Endothelial cell of hepatic sinusoid (primary cell): ENCODE results near the gene HSD17B3.
"Not testable (repeated sequence)": the region's sequence is repeated elsewhere in the genome, so short reads cannot be mapped to it uniquely, and the experiment has no call there.

Experiments used
- in situ Hi-C: cut with HindIII; loops from 2 replicates; pipeline ENCODE4 v1.10.0; 2017; ENCODE audit warnings: low sequenced_read_pairs

Gene HSD17B3

GRCh38 chr9:96302021-96302420, at the start of gene HSD17B3:
Gene HSD17B3, minus strand, starts transcription at chr9:96302176. Its CDS starts 72 bp downstream, at chr9:96302104.
- in situ Hi-C loops: no loop called here

DNA sequence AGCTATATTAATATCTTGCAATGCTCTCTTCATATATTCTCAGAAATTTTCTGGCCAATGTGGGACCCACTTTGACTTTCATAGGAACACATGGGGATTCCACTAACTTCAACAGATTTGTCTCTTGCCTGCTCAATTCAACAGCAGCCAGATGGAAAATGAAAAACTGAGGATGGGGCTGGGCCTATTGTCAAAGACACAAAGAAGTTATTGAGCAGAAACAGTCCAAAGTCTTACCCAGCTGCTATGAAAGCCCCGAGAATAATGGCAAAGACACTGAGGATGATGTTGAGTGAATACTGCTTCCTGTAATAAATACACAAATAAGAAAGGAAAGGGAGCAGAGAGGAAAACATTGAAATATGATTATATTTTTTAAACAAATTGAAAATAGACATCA, 48.9 kb upstream of the HSD17B3 start:
- in situ Hi-C loops: no loop called here

GRCh38 chr9:96348261-96348660, 46.3 kb upstream of the HSD17B3 start:
- in situ Hi-C loops: no loop called here

- in situ Hi-C loops: no loop called here
Measured at GRCh38 chr9:96345551-96345950, 43.6 kb upstream of the HSD17B3 start.

GRCh38 chr9:96344458-96345180, 42.6 kb upstream of the HSD17B3 start:
- in situ Hi-C loops: no loop called here

DNA sequence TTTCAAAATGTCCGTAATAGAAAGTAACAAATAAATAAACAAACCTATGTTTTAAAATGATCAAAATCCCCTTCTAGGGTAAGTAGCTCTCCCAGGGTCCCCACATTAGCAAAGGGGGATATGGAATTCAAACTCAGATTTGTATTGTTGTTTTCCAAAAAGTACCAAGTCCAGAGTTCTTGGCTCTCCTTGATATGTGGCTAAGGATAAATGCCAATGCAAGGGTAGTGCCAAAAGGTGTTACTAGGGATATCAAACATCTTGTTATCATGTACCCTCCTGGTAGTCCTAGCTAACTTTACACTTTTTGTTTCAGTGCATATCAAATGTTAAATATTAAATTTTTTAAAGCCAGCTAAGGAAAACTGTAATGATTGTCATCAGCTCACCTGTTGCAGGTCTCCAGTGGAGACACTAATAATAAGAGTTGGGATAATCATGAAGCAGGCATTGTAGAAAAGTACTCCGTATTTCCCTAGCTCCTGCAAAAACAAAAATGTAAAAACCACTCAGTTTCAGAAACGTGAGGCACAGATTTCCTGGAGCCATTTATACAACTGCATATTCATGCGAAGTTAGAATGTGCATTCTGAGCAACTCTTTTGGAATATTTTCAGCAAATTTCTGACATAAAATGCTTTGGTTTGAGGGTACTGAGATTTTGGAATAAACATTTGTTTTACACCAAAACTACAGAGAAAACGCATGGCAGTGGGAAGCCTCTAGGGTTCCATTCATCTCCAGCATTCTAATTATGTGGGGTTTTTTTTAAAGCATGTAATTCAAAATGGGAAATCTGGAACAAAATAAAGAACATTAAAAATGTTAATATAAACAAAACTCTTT, 41.8 kb upstream of the HSD17B3 start:
- in situ Hi-C loops: no loop called here

GRCh38 chr9:96342571-96343245, 40.7 kb upstream of the HSD17B3 start:
- in situ Hi-C loops: no loop called here

- in situ Hi-C loops: no loop called here
Measured at GRCh38 chr9:96340707-96341106, 38.7 kb upstream of the HSD17B3 start.

GRCh38 chr9:96338299-96338698, 36.3 kb upstream of the HSD17B3 start:
- in situ Hi-C loops: no loop called here

DNA sequence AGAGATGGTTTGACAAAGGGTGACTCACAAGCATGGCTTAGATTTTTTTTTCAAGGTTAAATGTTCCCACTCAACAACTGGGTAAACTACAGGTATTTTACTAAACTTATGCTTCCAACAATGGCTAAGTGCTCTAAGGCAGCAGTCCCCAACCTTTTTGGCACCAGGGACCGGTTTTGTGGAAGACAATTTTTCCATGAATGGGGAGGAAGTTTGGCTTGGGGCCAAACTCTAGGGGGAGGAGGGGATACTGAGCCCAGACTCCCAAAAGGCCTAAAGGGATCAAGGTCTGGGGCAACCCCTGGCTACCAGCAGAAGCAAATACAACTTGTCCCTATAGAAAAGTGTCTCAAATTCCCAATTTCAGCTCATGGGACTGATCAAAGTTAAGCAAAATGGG, 32.0 kb upstream of the HSD17B3 start:
- in situ Hi-C loops: loop anchor here (5.0 kb wide), 1 partner anchor 93 kb away; no protein-coding TSS in a partner anchor

DNA sequence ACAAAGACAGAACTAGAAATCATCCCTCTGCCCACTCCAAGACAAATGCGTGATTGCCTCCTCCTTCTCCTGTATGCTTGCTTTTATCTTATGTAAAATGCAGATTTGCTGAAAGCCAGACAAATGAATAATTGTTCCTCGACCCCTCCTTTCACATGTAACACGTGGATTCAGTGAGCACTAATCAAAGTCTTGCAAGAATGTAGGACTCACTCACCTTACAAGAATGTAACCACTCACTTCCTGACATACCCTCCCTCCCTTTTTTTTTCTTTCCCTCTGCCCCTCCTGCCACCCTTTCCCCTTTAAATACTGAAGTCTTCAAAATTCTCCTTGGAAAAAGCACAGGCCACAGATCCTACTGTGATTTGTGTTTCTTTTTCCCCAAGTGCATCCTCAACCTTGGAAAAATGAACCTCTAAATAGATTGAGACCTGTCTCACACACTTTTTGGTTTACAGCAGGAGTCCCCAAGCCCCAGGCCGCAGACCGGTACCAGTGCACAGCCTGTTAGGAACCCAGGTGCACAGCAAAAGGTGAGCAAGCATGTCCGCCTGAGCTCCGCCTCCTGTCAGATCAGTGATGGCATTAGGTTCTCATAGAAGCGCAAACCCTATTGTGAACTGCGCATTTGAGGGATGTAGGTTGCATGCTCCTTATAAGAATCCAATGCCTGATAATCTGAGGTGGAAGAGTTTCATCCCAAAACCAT, 29.4 kb upstream of the HSD17B3 start:
- in situ Hi-C loops: loop anchor here (5.0 kb wide), 1 partner anchor 96 kb away; no protein-coding TSS in a partner anchor

GRCh38 chr9:96327694-96328352, 25.8 kb upstream of the HSD17B3 start:
- in situ Hi-C loops: no loop called here

DNA sequence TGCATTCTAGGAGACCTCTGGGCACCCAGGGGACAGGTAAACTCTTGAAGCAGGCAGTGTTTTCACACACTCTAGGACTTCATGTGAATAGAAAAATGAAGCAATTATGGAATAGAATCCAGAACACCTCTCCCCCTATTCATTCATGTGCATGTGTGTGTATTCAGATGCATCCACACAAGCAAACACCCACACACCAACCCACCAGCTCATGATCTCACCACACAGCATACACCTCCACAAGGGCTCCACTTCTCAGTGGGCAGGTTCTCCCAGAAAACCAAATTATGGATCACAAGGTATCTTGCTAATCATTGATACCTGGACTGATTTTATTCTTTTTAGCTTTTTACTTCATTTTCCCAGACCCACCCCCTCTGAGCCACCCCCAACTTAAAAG, 21.2 kb upstream of the HSD17B3 start:
- in situ Hi-C loops: no loop called here

GRCh38 chr9:96322736-96323135, 20.8 kb upstream of the HSD17B3 start:
- in situ Hi-C loops: not testable (repeated sequence)

- in situ Hi-C loops: not testable (repeated sequence)
Measured at GRCh38 chr9:96322210-96322609, 20.2 kb upstream of the HSD17B3 start.

GRCh38 chr9:96321515-96321914, 19.5 kb upstream of the HSD17B3 start:
- in situ Hi-C loops: no loop called here

DNA sequence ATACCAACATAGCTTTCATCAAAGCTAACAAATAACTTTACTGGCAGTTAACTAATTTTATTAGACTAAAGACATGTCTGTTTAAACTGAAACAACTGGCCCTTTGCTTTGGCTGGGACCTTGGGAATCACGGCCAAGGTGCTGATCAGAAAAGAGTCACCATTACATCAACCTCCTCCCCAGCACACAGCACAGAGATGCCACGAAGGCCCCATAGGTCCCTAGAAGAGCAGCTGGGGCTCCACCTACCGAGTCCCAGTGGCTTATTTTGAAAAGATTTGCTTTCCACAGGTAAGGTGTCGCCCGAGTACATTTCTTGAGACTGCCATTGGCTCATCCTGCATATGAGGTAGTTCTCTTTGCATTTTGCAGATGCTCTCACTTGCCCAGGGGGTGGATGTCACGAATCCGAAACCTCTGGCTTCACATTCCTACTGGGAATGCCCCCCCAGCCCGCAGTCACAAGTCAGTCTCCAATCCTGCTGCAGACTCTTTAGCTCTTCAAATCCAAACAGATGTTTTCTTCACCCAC, 18.8 kb upstream of the HSD17B3 start:
- in situ Hi-C loops: no loop called here

DNA sequence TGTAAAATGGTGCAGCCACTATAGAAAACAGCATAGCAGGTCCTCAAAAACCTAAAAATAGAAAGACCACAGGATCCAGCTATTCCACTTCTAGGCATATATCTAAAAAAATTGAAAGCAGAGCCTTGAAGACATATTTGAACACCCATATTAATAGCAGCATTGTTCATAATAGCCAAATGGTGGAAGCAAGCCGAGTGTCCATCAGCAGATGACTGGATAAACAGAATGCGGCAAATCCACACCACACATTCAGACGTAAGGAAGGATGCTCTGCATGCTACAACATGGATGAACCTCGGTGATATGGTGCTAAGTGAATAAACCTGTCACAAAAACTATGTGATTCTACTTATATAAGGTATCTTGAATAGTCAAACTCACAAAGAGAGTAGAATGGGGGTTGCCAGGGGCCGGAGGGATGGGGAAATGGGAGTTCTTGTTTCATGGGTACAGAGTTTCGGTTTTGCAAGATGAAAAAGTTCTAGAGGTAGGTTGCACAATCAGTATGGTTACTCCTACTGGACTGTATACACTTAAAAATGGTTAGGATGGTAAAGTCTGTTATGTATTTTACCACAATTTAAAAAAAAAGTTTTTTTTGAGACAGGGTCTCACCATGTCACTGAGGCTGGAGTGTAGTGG, 17.1 kb upstream of the HSD17B3 start:
- in situ Hi-C loops: no loop called here

GRCh38 chr9:96317335-96317980, 15.5 kb upstream of the HSD17B3 start:
- in situ Hi-C loops: no loop called here
